SU-DHL-6 (cell line): Measurements from ENCODE around the gene RCAN1.

ENCODE experiments used
- H2AFZ ChIP-seq: fragments of 200-600 bp; sonication (generic); 2 replicates; pipeline ENCODE4 v1.6.1; 2014; ENCODE audit warnings: low read depth, mild to moderate bottlenecking, moderate library complexity, mixed read lengths, antibody characterized with exemption, low read length; ENCODE audit not compliant: severe bottlenecking
- H3F3A ChIP-seq: fragments of 200-600 bp; shearing (Covaris generic); 2 replicates; pipeline ENCODE4 v1.6.0; 2016; ENCODE audit warnings: antibody characterized with exemption, mild to moderate bottlenecking; ENCODE audit not compliant: insufficient read depth
- H3K27ac ChIP-seq: fragments of 200-600 bp; sonication (generic); 2 replicates; pipeline ENCODE4 v1.5.1; 2016; ENCODE audit warnings: low read depth, mild to moderate bottlenecking, low read length, moderate library complexity, mixed read lengths
- H3K27me3 ChIP-seq: fragments of 200-600 bp; sonication (generic), shearing (Covaris generic); 2 replicates; pipeline ENCODE4 v1.6.0; 2014; ENCODE audit warnings: mild to moderate bottlenecking, low read length
- H3K36me3 ChIP-seq: fragments of 200-600 bp; sonication (generic); 2 replicates; pipeline ENCODE4 v1.6.1; 2014; ENCODE audit warnings: mild to moderate bottlenecking, low read length, mixed read lengths
- H3K4me2 ChIP-seq: fragments of 300-600, 200-600 bp; shearing (Covaris generic), sonication (generic); 2 replicates; pipeline ENCODE4 v1.6.0; 2014; ENCODE audit warnings: low read length, low read depth, mild to moderate bottlenecking; ENCODE audit not compliant: poor library complexity, severe bottlenecking
- H3K4me3 ChIP-seq: fragments of 200-600 bp; sonication (generic); 2 replicates; pipeline ENCODE4 v1.5.1; 2014; ENCODE audit warnings: antibody characterized with exemption, low read length, mild to moderate bottlenecking, mixed read lengths; ENCODE audit not compliant: insufficient read depth, poor library complexity, severe bottlenecking
- H3K79me2 ChIP-seq: fragments of 200-600 bp; sonication (generic); 2 replicates; pipeline ENCODE4 v1.6.1; 2014; ENCODE audit warnings: mild to moderate bottlenecking, low read length, moderate library complexity; ENCODE audit not compliant: insufficient read depth
- H3K9ac ChIP-seq: fragments of 200-600 bp; sonication (generic); 2 replicates; pipeline ENCODE4 v1.7.0; 2014; ENCODE audit warnings: mild to moderate bottlenecking, low read length
- H3K9me2 ChIP-seq: fragments of 200-600 bp; sonication (generic); replicated peaks from 2 replicates; pipeline ENCODE4 v1.6.1; 2014; ENCODE audit warnings: low read length; ENCODE audit not compliant: insufficient read depth
- H3K9me3 ChIP-seq: fragments of 200-600 bp; sonication (generic); 2 replicates; pipeline ENCODE4 v1.6.1; 2014; ENCODE audit warnings: low read length, mixed read lengths; ENCODE audit not compliant: insufficient read depth
- H4K20me1 ChIP-seq: fragments of 200-600 bp; sonication (generic); 2 replicates; pipeline ENCODE4 v1.6.1; 2014; ENCODE audit warnings: low read depth, mild to moderate bottlenecking, antibody characterized with exemption, low read length, moderate library complexity, mixed read lengths
- CTCF ChIP-seq: fragments of 200-600 bp; sonication (generic); IDR thresholded peaks from one replicate; pipeline ENCODE4 v1.5.1; 2017; ENCODE audit warnings: antibody characterized with exemption, mild to moderate bottlenecking, low read length, moderate library complexity; ENCODE audit not compliant: insufficient read depth, poor library complexity, severe bottlenecking
- EZH2phosphoT487 ChIP-seq: fragments of 200-600 bp; sonication (generic), shearing (Covaris generic); conservative IDR thresholded peaks from 2 replicates; pipeline ENCODE4 v1.6.1; 2018; ENCODE audit warnings: mild to moderate bottlenecking, antibody characterized with exemption, low read length, moderate library complexity, mixed read lengths

Gene RCAN1

DNA sequence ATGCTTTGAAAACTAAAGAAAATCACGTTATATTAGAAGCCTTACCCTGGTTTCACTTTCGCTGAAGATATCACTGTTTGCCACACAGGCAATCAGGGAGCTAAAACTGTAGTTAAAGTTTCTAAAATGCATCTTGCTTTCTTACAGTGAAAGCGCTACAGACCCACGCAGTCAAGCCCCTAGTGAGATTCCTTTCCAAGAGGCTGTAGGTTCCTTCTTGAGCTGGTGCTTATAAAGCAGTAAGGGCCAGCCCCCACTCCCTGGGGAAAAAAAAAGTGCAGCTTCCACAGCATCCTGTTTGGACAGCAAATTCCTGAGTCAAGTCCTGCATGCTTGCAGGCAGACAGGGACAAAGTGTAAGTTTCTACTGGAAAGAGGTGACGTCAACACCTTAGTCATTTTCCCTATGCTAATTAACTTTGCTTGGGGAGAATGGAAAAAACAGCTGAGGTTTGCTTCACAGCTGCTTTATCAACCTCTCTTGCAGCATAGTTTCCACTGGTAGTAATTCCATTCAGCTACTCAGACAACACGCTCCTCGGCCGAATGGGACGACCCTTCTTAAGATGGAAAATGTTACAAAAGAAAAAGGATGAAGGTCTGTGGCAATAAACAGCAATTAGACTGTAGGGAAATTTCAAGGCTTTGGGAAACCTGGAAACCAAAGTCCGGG, 88.2 kb downstream of the RCAN1 start:
- Histone ChIP-seq H3K9me3 (no peaks in the 10 kb centered on the region), H3K9me2 (no peaks in the 10 kb centered on the region), H3F3A (no peaks in the 10 kb centered on the region), H3K4me2 (no peak overlapping the region), H3K27ac (no peak overlapping the region), H3K9ac (no peak overlapping the region), H3K27me3 (no peaks in the 10 kb centered on the region), H4K20me1 (no peaks in the 10 kb centered on the region), H2AFZ (no peak overlapping the region), H3K79me2 (no peaks in the 10 kb centered on the region), H3K36me3 (no peaks in the 10 kb centered on the region), H3K4me3 (no peak overlapping the region)
- TF ChIP-seq EZH2phosphoT487: no peak
- TF ChIP-seq CTCF: no peak

DNA sequence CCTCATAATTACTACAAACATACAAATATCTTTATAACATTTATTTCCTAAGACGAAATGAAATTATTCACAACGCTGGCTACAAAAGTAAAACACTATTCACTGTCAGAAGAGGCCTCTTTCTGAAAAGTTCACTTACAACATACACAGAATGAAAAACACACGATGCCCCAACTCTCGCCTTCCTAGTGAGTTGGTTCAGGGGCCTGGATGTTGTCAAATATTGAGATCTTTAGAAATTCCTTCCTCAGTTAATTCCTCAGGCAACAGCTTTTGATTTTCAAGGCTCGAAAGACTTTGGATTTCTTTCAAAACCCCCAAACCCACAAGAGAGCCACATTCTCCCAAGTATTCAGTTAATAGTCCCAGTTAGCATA, 88.7 kb downstream of the RCAN1 start:
- no peak overlapping the region for H3K4me3 ChIP-seq
- H3K79me2 ChIP-seq: no peaks in the 10 kb centered on the region
- TF ChIP-seq EZH2phosphoT487: no peak
- H3K36me3 ChIP-seq: no peaks in the 10 kb centered on the region
- H3F3A ChIP-seq: no peaks in the 10 kb centered on the region
- H3K4me2 ChIP-seq: no peak overlapping the region
- H2AFZ ChIP-seq: no peak overlapping the region
- no peaks in the 10 kb centered on the region for H3K9me3 ChIP-seq
- no peak overlapping the region for H3K9ac ChIP-seq
- no peak overlapping the region for H3K27ac ChIP-seq
- no peaks in the 10 kb centered on the region for H3K9me2 ChIP-seq
- H3K27me3 ChIP-seq: no peaks in the 10 kb centered on the region
- no peaks in the 10 kb centered on the region for H4K20me1 ChIP-seq

GRCh38 chr21:34524646-34525601, 90.0 kb downstream of the RCAN1 start:
- Histone ChIP-seq H2AFZ (no peak overlapping the region), H3K36me3 (no peaks in the 10 kb centered on the region), H4K20me1 (no peaks in the 10 kb centered on the region), H3K9me3 (no peaks in the 10 kb centered on the region), H3K4me2 (no peak overlapping the region), H3K4me3 (no peak overlapping the region), H3K9ac (no peak overlapping the region), H3F3A (no peaks in the 10 kb centered on the region), H3K27ac (no peak overlapping the region), H3K79me2 (no peaks in the 10 kb centered on the region), H3K27me3 (no peaks in the 10 kb centered on the region), H3K9me2 (no peaks in the 10 kb centered on the region)
- TF ChIP-seq CTCF (no peak), EZH2phosphoT487 (no peak)
